RWPE2 (cell line): Measurements from ENCODE around the gene ZDHHC6.
A peak's percentile ranks its signal among the peaks of the same experiment; 100 is the strongest.

Experiments used
- ATAC-seq: fragments of 200-7000 bp; cut with Tn5 transposase; 3 replicates; pipeline ENCODE4 v1.9.1; 2021; ENCODE audit warnings: low read depth
- DNase-seq: peaks from one replicate; pipeline ENCODE4 v3.0.0-alpha.2; 2020; ENCODE audit warnings: low spot score
- H3K27ac ChIP-seq: fragments of 450-650 bp; 2 replicates; pipeline ENCODE4 v1.5.1; 2017; ENCODE audit warnings: mild to moderate bottlenecking; ENCODE audit not compliant: poor library complexity, severe bottlenecking
- H3K27me3 ChIP-seq: fragments of 250-450 bp; sonication (Bioruptor Pico); 2 replicates; pipeline ENCODE4 v1.5.1; 2021; ENCODE audit warnings: mild to moderate bottlenecking, moderate library complexity; ENCODE audit not compliant: insufficient read depth, poor library complexity, severe bottlenecking
- H3K36me3 ChIP-seq: fragments of 250-450 bp; sonication (Bioruptor Pico); 2 replicates; pipeline ENCODE4 v1.5.1; 2020; ENCODE audit warnings: low read depth, mild to moderate bottlenecking, moderate library complexity
- H3K4me1 ChIP-seq: fragments of 250-450 bp; sonication (Bioruptor Pico); 2 replicates; pipeline ENCODE4 v1.5.1; 2021; ENCODE audit warnings: mild to moderate bottlenecking, moderate library complexity; ENCODE audit not compliant: insufficient read depth, poor library complexity, severe bottlenecking
- H3K4me3 ChIP-seq: fragments of 250-450 bp; sonication (Bioruptor Pico); 2 replicates; pipeline ENCODE4 v1.5.1; 2021; ENCODE audit warnings: mild to moderate bottlenecking, moderate library complexity; ENCODE audit not compliant: severe bottlenecking
- H3K9me3 ChIP-seq: fragments of 250-450 bp; sonication (Bioruptor Pico); 2 replicates; pipeline ENCODE4 v1.5.1; 2021; ENCODE audit warnings: mild to moderate bottlenecking, moderate library complexity; ENCODE audit not compliant: severe bottlenecking
- CTCF ChIP-seq: fragments of 450-650 bp; IDR thresholded peaks from one replicate; pipeline ENCODE4 v1.5.1; 2017; ENCODE audit warnings: mild to moderate bottlenecking, moderate library complexity; ENCODE audit not compliant: poor library complexity, severe bottlenecking

The ZDHHC6 gene

GRCh38 chr10:112446855-112447619, at the start of gene ZDHHC6, which contains the start of gene VTI1A:
TSS of gene ZDHHC6 (minus strand) at chr10:112446914. CDS start at chr10:112445436, 1,478 bp downstream.
TSS of gene VTI1A (plus strand) at chr10:112447215. CDS start at chr10:112447374, 159 bp downstream.
- H3K27ac ChIP-seq = peak within 1 kb of the TSS; percentile 64
- H3K27me3 ChIP-seq = no peaks in the 10 kb centered on the region
- DNase-seq = peak; percentile 77
- peak; percentile 90 for ATAC-seq
- TF ChIP-seq CTCF = peak; percentile 11
- peaks cover 44% of the 10 kb centered on the region for H3K36me3 ChIP-seq
- H3K9me3 ChIP-seq = no peaks in the 10 kb centered on the region
- H3K4me1 ChIP-seq = peaks cover 10% of the 10 kb centered on the region
- H3K4me3 ChIP-seq = peak within 1 kb of the TSS; percentile 96

DNA sequence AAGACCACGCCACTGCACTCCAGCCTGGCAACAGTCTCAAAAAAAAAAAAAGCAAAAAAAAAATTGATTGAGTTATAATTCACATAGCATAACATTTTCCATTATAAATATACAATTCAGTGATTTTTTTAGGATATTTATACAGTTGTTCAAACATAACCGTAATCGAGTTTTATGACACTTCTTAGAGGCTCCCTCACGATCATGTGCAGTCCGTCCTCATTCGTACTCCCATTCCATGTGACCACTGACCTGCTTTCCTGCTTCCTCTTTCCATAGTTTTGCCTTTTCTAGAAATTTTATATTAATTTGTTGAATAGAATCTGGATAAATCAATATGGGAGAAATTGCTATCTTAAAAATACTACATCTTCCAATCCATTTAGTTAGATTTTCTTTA, 46.0 kb upstream of the ZDHHC6 start:
- DNase-seq = no peak
- Histone ChIP-seq H3K27me3 (no peaks in the 10 kb centered on the region), H3K4me3 (no peak overlapping the region), H3K9me3 (no peaks in the 10 kb centered on the region), H3K36me3 (no peaks in the 10 kb centered on the region), H3K4me1 (no peaks in the 10 kb centered on the region), H3K27ac (no peak overlapping the region)
- TF ChIP-seq CTCF = no peak
- no peak for ATAC-seq

DNA sequence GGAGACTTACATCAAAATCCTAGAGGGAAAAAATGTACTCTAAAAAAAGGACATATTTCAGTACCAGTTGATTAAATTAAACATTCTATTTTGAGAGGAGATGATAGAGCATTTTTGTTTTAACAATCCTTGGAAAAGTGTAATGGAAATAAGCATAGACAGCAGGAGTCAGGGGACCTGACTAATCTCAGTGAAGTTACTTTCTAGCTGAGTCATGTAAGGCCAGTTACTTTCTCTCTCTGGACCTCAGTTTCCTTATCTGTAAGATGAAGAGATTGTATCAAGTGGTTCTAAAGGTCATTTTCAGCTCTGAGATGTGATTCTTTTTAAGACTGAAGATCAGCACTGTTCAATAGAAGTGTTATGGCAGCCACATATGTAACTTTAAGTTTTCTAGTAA, 44.4 kb upstream of the ZDHHC6 start:
- H3K27ac ChIP-seq = no peak overlapping the region
- H3K4me1 ChIP-seq = no peaks in the 10 kb centered on the region
- ATAC-seq (no peak), DNase-seq (no peak)
- no peak for TF ChIP-seq CTCF
- H3K36me3 ChIP-seq = no peaks in the 10 kb centered on the region
- no peaks in the 10 kb centered on the region for H3K9me3 ChIP-seq
- H3K27me3 ChIP-seq = no peaks in the 10 kb centered on the region
- no peak overlapping the region for H3K4me3 ChIP-seq

GRCh38 chr10:112490545-112490944, 43.8 kb upstream of the ZDHHC6 start:
- DNase-seq (no peak), ATAC-seq (no peak)
- Histone ChIP-seq H3K36me3 (no peaks in the 10 kb centered on the region), H3K4me1 (no peaks in the 10 kb centered on the region), H3K27ac (no peak overlapping the region), H3K9me3 (no peaks in the 10 kb centered on the region), H3K4me3 (no peak overlapping the region), H3K27me3 (no peaks in the 10 kb centered on the region)
- no peak for TF ChIP-seq CTCF

- Histone ChIP-seq H3K36me3 (no peaks in the 10 kb centered on the region), H3K4me1 (no peaks in the 10 kb centered on the region), H3K27ac (no peak overlapping the region), H3K4me3 (no peak overlapping the region), H3K9me3 (no peaks in the 10 kb centered on the region), H3K27me3 (no peaks in the 10 kb centered on the region)
- TF ChIP-seq CTCF = no peak
- DNase-seq (no peak), ATAC-seq (no peak)
These were observed 41.2 kb upstream of the ZDHHC6 start for GRCh38 chr10:112487964-112488363.
